ENCODE measurements around the gene EFNA3.
A peak's percentile ranks its signal among the peaks of the same experiment; 100 is the strongest.

The EFNA3 gene

GRCh38 chr1:155125511-155125945 is 46.9 kb downstream of the EFNA3 start:
- Histone ChIP-seq H3K27ac (ENCODE audit: low read depth, low read length) (no peak overlapping the region), H3K9ac (ENCODE audit: low read length) (no peak overlapping the region), H3K4me2 (ENCODE audit: low read depth, low read length, poor library complexity, severe bottlenecking) (no peak overlapping the region), H2AFZ (ENCODE audit: low read depth, low read length, severe bottlenecking) (no peak overlapping the region), H3K9me3 (ENCODE audit: insufficient read depth, low read length) (no peaks in the 10 kb centered on the region), H3F3A (ENCODE audit: insufficient read depth) (no peaks in the 10 kb centered on the region), H3K27me3 (ENCODE audit: low read length) (no peaks in the 10 kb centered on the region), H4K20me1 (ENCODE audit: low read depth, low read length) (no peaks in the 10 kb centered on the region), H3K4me3 (ENCODE audit: insufficient read depth, low read length, poor library complexity, severe bottlenecking) (no peak overlapping the region), H3K36me3 (ENCODE audit: low read length) (no peaks in the 10 kb centered on the region), H3K79me2 (ENCODE audit: insufficient read depth, low read length) (no peaks in the 10 kb centered on the region), H3K9me2 (replicated peaks; ENCODE audit: insufficient read depth, low read length) (no peaks in the 10 kb centered on the region)
- no peak for TF ChIP-seq CTCF (IDR thresholded peaks at IDR 0.05; ENCODE audit: insufficient read depth, low read length, poor library complexity, severe bottlenecking)
- no peak for TF ChIP-seq EZH2phosphoT487 (conservative IDR thresholded peaks at IDR 0.05; ENCODE audit: low read length)

GRCh38 chr1:155125946-155126555 is 47.4 kb downstream of the EFNA3 start:
- H3K4me2 ChIP-seq (ENCODE audit: low read depth, low read length, poor library complexity, severe bottlenecking) = no peak overlapping the region
- H4K20me1 ChIP-seq (ENCODE audit: low read depth, low read length) = no peaks in the 10 kb centered on the region
- no peaks in the 10 kb centered on the region for H3K9me2 ChIP-seq (replicated peaks; ENCODE audit: insufficient read depth, low read length)
- TF ChIP-seq EZH2phosphoT487 (conservative IDR thresholded peaks at IDR 0.05; ENCODE audit: low read length) (no peak), CTCF (IDR thresholded peaks at IDR 0.05; ENCODE audit: insufficient read depth, low read length, poor library complexity, severe bottlenecking) (no peak)
- H3K79me2 ChIP-seq (ENCODE audit: insufficient read depth, low read length) = no peaks in the 10 kb centered on the region
- H3K9me3 ChIP-seq (ENCODE audit: insufficient read depth, low read length) = no peaks in the 10 kb centered on the region
- no peak overlapping the region for H3K27ac ChIP-seq (ENCODE audit: low read depth, low read length)
- H3K4me3 ChIP-seq (ENCODE audit: insufficient read depth, low read length, poor library complexity, severe bottlenecking) = no peak overlapping the region
- no peak overlapping the region for H3K9ac ChIP-seq (ENCODE audit: low read length)
- no peaks in the 10 kb centered on the region for H3K36me3 ChIP-seq (ENCODE audit: low read length)
- H2AFZ ChIP-seq (ENCODE audit: low read depth, low read length, severe bottlenecking) = no peak overlapping the region
- no peaks in the 10 kb centered on the region for H3K27me3 ChIP-seq (ENCODE audit: low read length)
- H3F3A ChIP-seq (ENCODE audit: insufficient read depth) = no peaks in the 10 kb centered on the region

GRCh38 chr1:155126556-155127104 is 48.0 kb downstream of the EFNA3 start:
- Histone ChIP-seq H3K4me2 (ENCODE audit: low read depth, low read length, poor library complexity, severe bottlenecking) (peak overlapping the region; percentile 42), H4K20me1 (ENCODE audit: low read depth, low read length) (no peaks in the 10 kb centered on the region), H3K79me2 (ENCODE audit: insufficient read depth, low read length) (no peaks in the 10 kb centered on the region), H3K9me3 (ENCODE audit: insufficient read depth, low read length) (no peaks in the 10 kb centered on the region), H3K9me2 (replicated peaks; ENCODE audit: insufficient read depth, low read length) (no peaks in the 10 kb centered on the region), H3K9ac (ENCODE audit: low read length) (no peak overlapping the region), H3K36me3 (ENCODE audit: low read length) (no peaks in the 10 kb centered on the region), H3K4me3 (ENCODE audit: insufficient read depth, low read length, poor library complexity, severe bottlenecking) (no peak overlapping the region), H3K27me3 (ENCODE audit: low read length) (no peaks in the 10 kb centered on the region), H2AFZ (ENCODE audit: low read depth, low read length, severe bottlenecking) (no peak overlapping the region), H3F3A (ENCODE audit: insufficient read depth) (no peaks in the 10 kb centered on the region), H3K27ac (ENCODE audit: low read depth, low read length) (no peak overlapping the region)
- TF ChIP-seq CTCF (IDR thresholded peaks at IDR 0.05; ENCODE audit: insufficient read depth, low read length, poor library complexity, severe bottlenecking) (no peak), EZH2phosphoT487 (conservative IDR thresholded peaks at IDR 0.05; ENCODE audit: low read length) (no peak)

All from SU-DHL-6 (cell line).